Measurements from ENCODE around the gene MPEG1. TPM values are rescaled to one million over a fixed set of nuclear protein-coding genes. Genes with fewer than 3 reads are reported as not detected.

Gene MPEG1
- polyA plus RNA-seq, 1 donor (not counting 4 experiments of a cell fraction or from before 2014, with no cell fraction given): not detected

- H3K4me2 ChIP-seq (ENCODE audit: control insufficient read depth, extremely low read depth, insufficient read depth, low read depth, low read length): no peak overlapping the region
- H3K4me3 ChIP-seq (ENCODE audit: control insufficient read depth in 2 of 3, extremely low read depth in 1 of 3, insufficient read depth in 2 of 3, low read depth in 1 of 3, low read length in 3 of 3): no peak overlapping the region
- no peaks in the 10 kb centered on the region for H3K9me3 ChIP-seq (ENCODE audit: control insufficient read depth, low read depth, low read length)
- H3K36me3 ChIP-seq (ENCODE audit: control insufficient read depth in 2 of 2, extremely low read depth in 1 of 2, insufficient read depth in 2 of 2, low read length in 2 of 2): no peaks in the 10 kb centered on the region
- DNase-seq (ENCODE audit: low read depth, low spot score) (no peak), FAIRE-seq (no peak)
- no peaks in the 10 kb centered on the region for H3K27me3 ChIP-seq (ENCODE audit: control insufficient read depth, extremely low read depth, insufficient read depth, low read length)
- H3K9me1 ChIP-seq (ENCODE audit: control insufficient read depth, extremely low read depth, insufficient read depth, low read length): no peaks in the 10 kb centered on the region
- H3K27ac ChIP-seq (ENCODE audit: control insufficient read depth, insufficient read depth, low read length): no peak overlapping the region
- no peak overlapping the region for H3K9ac ChIP-seq (ENCODE audit: control insufficient read depth, extremely low read depth, insufficient read depth, low read length)
- peaks cover 24% of the 10 kb centered on the region for H3K4me1 ChIP-seq (ENCODE audit: control insufficient read depth, extremely low read depth, insufficient read depth, low read length)
- TF ChIP-seq EZH2 (IDR thresholded peaks at IDR 0.05; ENCODE audit: low read length) (no peak), CTCF (optimal IDR thresholded peaks at IDR 0.05 in 1 of 3, IDR thresholded peaks at IDR 0.05 in 1 of 3, conservative IDR thresholded peaks at IDR 0.05 in 1 of 3; ENCODE audit: extremely low read depth in 1 of 3, insufficient read depth in 2 of 3, low read length in 3 of 3) (no peak)
- H2AFZ ChIP-seq (ENCODE audit: control insufficient read depth, low read length): no peak overlapping the region
- no peaks in the 10 kb centered on the region for H4K20me1 ChIP-seq (ENCODE audit: control insufficient read depth, extremely low read depth, insufficient read depth, low read length)
- H3K79me2 ChIP-seq (ENCODE audit: control insufficient read depth, insufficient read depth, low read length): no peaks in the 10 kb centered on the region
- dilution Hi-C loops (cut with MboI; ENCODE audit: extremely low pct_ligation_motif_present, low sequenced_read_pairs): no loop called here
Observed at GRCh38 chr11:59219836-59220235, 7.1 kb upstream of the MPEG1 start.

DNA sequence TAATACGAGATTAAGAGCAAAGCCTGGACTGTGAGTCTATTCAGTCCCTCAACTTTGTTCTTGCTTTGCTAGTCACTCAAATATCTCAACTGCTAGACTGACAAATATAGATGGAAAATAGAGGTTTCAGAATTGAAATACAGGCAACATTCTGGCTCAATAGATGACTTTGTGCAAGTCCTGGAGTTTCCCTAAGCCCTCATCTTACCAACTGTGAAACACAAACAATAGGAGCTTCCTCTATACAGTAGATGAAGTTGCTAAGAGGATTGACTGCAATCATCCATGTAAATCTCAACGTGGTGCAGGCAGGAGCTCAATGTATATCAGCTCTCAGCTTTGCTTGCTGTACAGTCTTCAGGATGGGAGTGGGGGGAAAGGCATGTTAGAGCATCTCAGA is 6.2 kb upstream of the MPEG1 start:
- Histone ChIP-seq H4K20me1 (ENCODE audit: control insufficient read depth, extremely low read depth, insufficient read depth, low read length) (no peaks in the 10 kb centered on the region), H3K27ac (ENCODE audit: control insufficient read depth, insufficient read depth, low read length) (no peak overlapping the region), H3K4me1 (ENCODE audit: control insufficient read depth, extremely low read depth, insufficient read depth, low read length) (peaks cover 24% of the 10 kb centered on the region), H3K9ac (ENCODE audit: control insufficient read depth, extremely low read depth, insufficient read depth, low read length) (no peak overlapping the region), H3K79me2 (ENCODE audit: control insufficient read depth, insufficient read depth, low read length) (no peaks in the 10 kb centered on the region), H3K9me1 (ENCODE audit: control insufficient read depth, extremely low read depth, insufficient read depth, low read length) (no peaks in the 10 kb centered on the region), H3K9me3 (ENCODE audit: control insufficient read depth, low read depth, low read length) (no peaks in the 10 kb centered on the region), H3K36me3 (ENCODE audit: control insufficient read depth in 2 of 2, extremely low read depth in 1 of 2, insufficient read depth in 2 of 2, low read length in 2 of 2) (no peaks in the 10 kb centered on the region), H3K27me3 (ENCODE audit: control insufficient read depth, extremely low read depth, insufficient read depth, low read length) (no peaks in the 10 kb centered on the region), H2AFZ (ENCODE audit: control insufficient read depth, low read length) (no peak overlapping the region), H3K4me3 (ENCODE audit: control insufficient read depth in 2 of 3, extremely low read depth in 1 of 3, insufficient read depth in 2 of 3, low read depth in 1 of 3, low read length in 3 of 3) (no peak overlapping the region), H3K4me2 (ENCODE audit: control insufficient read depth, extremely low read depth, insufficient read depth, low read depth, low read length) (no peak overlapping the region)
- FAIRE-seq: no peak
- TF ChIP-seq EZH2 (IDR thresholded peaks at IDR 0.05; ENCODE audit: low read length): no peak
- no peak for TF ChIP-seq CTCF (optimal IDR thresholded peaks at IDR 0.05 in 1 of 3, IDR thresholded peaks at IDR 0.05 in 1 of 3, conservative IDR thresholded peaks at IDR 0.05 in 1 of 3; ENCODE audit: extremely low read depth in 1 of 3, insufficient read depth in 2 of 3, low read length in 3 of 3)
- dilution Hi-C loops (cut with MboI; ENCODE audit: extremely low pct_ligation_motif_present, low sequenced_read_pairs): no loop called here
- DNase-seq (ENCODE audit: low read depth, low spot score): no peak
